ENCODE data around the gene TMUB1. TPM values are rescaled to one million over a fixed set of nuclear protein-coding genes. Genes with fewer than 3 reads are reported as not detected.

Gene TMUB1
- total RNA-seq, 1 experiment from 2014 or later: 51.2 TPM

DNA sequence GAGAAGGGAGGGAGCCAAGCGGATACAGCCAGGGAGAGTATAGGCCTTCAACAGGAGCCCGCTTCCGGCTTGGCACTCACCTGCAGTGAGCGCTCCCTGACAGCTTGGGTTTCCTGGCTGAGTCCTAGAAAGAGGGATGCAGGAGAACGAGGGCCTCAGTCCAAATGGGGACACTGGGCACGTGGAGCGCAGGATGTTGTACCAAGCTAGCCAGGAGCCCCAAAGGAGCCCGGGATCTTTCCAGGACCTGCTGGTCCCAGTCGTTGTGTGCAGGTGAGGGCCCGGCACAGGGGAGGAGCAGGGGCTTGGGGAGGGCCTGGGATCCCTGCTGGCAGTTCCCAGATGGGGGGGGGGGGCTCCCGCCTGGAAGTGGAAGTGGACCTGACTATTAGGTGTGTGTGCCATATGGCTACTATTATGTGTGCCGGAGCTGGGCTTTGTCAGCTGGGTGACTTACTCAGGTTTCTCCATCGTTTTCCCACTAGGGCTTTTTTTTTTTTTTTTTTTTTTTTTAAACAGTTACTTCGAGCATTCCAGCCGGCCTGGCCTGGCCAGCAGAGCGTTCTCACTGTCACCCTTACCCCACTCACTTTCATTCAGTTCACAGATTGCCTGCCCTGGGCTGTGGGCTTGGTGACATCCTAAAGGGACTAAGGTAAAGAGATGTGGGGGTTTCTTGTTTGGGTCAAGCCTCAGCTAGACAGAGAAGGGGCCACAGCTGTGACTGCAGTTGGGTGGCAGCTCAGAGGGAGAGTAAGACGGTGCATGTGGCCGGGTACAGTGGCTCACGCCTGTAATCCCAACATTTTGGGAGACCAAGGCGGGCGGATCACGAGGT lies 6.8 kb upstream of the TMUB1 start:
- Mint-ChIP-seq H3K27me3 (ENCODE audit: unreplicated experiment) (no peaks in the 10 kb centered on the region), H3K9me3 (ENCODE audit: low read depth, unreplicated experiment) (no peaks in the 10 kb centered on the region), H3K36me3 (ENCODE audit: insufficient read depth, unreplicated experiment) (peaks cover 45% of the 10 kb centered on the region), H3K4me3 (ENCODE audit: low read depth, unreplicated experiment) (no peak overlapping the region), H3K4me1 (ENCODE audit: low read depth, unreplicated experiment) (peaks cover 31% of the 10 kb centered on the region), H3K27ac (ENCODE audit: unreplicated experiment) (no peak overlapping the region)
- CTCF ChIA-PET: interaction anchor here (0.7 kb wide), 1 partner anchor 18 kb away, joined by 6 read pairs; no protein-coding TSS in a partner anchor
- intact Hi-C loops (cut with micrococcal nuclease; ENCODE audit: unreplicated experiment): no loop called here
- TF ChIP-seq, protein P1, sequence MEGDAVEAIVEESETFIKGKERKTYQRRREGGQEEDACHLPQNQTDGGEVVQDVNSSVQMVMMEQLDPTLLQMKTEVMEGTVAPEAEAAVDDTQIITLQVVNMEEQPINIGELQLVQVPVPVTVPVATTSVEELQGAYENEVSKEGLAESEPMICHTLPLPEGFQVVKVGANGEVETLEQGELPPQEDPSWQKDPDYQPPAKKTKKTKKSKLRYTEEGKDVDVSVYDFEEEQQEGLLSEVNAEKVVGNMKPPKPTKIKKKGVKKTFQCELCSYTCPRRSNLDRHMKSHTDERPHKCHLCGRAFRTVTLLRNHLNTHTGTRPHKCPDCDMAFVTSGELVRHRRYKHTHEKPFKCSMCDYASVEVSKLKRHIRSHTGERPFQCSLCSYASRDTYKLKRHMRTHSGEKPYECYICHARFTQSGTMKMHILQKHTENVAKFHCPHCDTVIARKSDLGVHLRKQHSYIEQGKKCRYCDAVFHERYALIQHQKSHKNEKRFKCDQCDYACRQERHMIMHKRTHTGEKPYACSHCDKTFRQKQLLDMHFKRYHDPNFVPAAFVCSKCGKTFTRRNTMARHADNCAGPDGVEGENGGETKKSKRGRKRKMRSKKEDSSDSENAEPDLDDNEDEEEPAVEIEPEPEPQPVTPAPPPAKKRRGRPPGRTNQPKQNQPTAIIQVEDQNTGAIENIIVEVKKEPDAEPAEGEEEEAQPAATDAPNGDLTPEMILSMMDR (IDR thresholded peaks at IDR 0.05; ENCODE audit: unreplicated experiment): no peak
- DNase-seq: no peak
- BruUV-seq (replicated peaks): no TSS peak

DNA sequence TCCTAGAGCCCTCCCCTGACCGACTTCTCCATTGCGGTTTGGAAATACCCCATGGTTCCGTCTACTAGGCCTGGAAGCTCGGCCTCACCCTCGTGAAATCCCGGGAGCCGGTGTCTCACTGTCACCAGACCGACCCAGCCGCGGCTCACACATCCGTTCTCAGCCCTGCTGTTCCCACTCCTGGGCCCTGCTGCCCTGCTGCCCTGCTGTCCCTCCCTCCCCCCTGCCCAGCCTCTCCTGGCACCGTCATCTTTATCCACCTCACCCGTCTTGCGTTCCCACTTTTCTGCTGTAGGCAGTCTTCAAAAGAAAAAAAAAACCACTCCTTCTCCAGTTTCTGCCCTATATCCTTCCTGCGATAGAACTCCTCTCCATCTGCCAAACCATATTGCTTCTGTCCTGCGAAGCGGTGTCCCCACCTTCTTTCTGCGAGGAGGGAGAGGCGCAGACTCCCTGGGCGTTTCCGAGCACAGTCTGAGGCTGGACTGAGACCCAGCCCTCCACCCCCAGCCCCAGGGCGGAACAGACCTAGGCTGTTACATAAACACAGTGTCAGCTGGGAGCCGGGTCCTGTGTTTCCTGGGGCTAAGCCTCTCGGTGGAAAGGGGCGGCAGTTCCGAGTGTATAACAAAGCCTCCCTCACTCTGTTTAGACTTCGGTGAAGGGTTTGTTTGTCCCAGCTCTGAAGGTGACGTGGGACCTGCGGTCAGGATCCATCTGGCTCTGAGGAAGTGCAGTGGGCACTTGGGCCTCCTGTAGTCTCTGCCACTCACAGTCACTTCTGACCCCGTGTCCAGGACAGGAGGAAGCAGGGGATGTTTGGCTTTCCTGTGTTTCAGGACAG lies 5.8 kb upstream of the TMUB1 start:
- TF ChIP-seq, protein P1 (IDR thresholded peaks at IDR 0.05; ENCODE audit: unreplicated experiment): no peak
- H3K4me3 Mint-ChIP-seq (ENCODE audit: low read depth, unreplicated experiment): no peak overlapping the region
- H3K27ac Mint-ChIP-seq (ENCODE audit: unreplicated experiment): no peak overlapping the region
- no TSS peak for BruUV-seq (replicated peaks)
- intact Hi-C loops (cut with micrococcal nuclease; ENCODE audit: unreplicated experiment): loop anchor here (1.0 kb wide), 1 partner anchor 22 kb away; no protein-coding TSS in a partner anchor
- CTCF ChIA-PET: interaction anchor here (1.4 kb wide), 1 partner anchor 61 kb away, joined by 4 read pairs; the partner anchor contains the start of gene ABCB8
- no peak for DNase-seq
- H3K9me3 Mint-ChIP-seq (ENCODE audit: low read depth, unreplicated experiment): no peaks in the 10 kb centered on the region
- no peaks in the 10 kb centered on the region for H3K27me3 Mint-ChIP-seq (ENCODE audit: unreplicated experiment)
- H3K4me1 Mint-ChIP-seq (ENCODE audit: low read depth, unreplicated experiment): peaks cover 35% of the 10 kb centered on the region
- peaks cover 45% of the 10 kb centered on the region for H3K36me3 Mint-ChIP-seq (ENCODE audit: insufficient read depth, unreplicated experiment)

DNA sequence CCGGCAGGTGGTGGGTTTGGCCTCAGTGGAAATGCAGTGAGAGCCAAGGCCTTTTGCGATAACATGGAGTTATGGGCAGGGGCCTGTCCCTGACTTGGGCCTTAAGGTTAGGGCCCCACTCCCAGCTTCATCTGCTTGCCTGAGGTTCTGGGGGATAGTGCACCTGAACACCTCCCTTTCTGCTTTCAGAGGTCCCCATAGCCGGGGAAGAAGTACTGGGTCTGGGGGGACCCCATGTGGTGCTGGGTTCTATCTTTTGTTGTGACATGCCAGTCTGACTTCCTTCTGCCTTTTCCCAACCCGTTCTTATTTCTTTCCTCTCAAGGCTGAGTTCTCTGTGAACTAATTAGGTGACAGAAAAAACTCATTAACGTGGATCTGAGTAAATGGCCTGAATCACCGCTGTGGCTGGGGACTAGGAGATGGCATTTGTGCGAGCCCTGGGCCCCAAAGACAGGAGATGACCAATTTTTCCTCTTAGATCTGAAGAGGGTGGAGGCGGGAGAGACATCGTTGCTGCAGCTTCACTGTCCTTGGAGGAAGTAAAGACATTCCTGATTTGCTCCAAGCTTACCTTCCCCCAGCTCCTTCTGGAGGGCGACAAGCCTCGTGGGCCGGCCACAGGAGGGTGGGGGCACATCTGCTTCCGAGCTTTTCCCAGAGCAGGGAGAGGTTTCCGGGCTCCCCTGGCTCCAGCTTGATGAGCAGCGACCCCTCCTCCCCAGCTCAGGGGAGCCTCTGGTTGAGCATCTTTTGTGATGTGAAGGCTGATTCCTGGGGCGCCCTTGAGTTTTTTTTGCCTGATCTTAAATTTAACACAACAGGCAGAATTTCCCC lies 4.9 kb upstream of the TMUB1 start:
- Mint-ChIP-seq H3K27ac (ENCODE audit: unreplicated experiment) (no peak overlapping the region), H3K9me3 (ENCODE audit: low read depth, unreplicated experiment) (no peaks in the 10 kb centered on the region), H3K36me3 (ENCODE audit: insufficient read depth, unreplicated experiment) (peaks cover 49% of the 10 kb centered on the region), H3K27me3 (ENCODE audit: unreplicated experiment) (no peaks in the 10 kb centered on the region), H3K4me1 (ENCODE audit: low read depth, unreplicated experiment) (peaks cover 35% of the 10 kb centered on the region), H3K4me3 (ENCODE audit: low read depth, unreplicated experiment) (peak overlapping the region; percentile 87)
- TSS peak; percentile 28 for BruUV-seq (replicated peaks)
- CTCF ChIA-PET: interaction anchor here (0.5 to 1.4 kb wide), 3 partner anchors 17 to 60 kb away, joined by 3 to 5 read pairs (median 4); partner anchors contain the start of gene ABCB8
- intact Hi-C loops (cut with micrococcal nuclease; ENCODE audit: unreplicated experiment): loop anchor here (1.0 kb wide), 1 partner anchor 23 kb away; no protein-coding TSS in a partner anchor
- TF ChIP-seq, protein P1 (IDR thresholded peaks at IDR 0.05; ENCODE audit: unreplicated experiment): no peak
- DNase-seq: no peak
